ENCODE results near the gene TTC28. TPM values are rescaled to one million over a fixed set of nuclear protein-coding genes. Genes with fewer than 3 reads are reported as not detected.
"Not testable (repeated sequence)": the region's sequence is repeated elsewhere in the genome, so short reads cannot be mapped to it uniquely, and the experiment has no call there.

The TTC28 gene
- polyA plus RNA-seq, 3 donors from 2014 or later = 0.03 to 0.65 TPM; not detected in 1

DNA sequence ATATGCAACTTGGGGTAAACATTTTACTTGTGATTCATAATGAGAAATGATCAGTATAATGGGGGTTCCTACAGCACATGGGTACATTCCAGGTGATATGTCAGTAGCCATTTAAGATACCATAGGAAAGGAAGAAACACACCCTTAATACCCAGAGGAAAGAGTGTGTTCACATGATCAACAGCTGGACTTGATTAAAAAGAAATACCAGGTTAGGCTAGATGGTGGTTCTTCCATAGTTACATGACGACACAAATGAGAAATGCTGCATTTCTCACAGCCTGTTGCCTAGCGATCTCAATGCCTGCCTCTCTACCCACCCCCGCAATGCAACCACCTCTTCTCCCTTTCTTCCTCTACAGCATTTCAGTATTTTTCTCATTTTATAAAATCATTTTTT is 96.8 kb downstream of the TTC28 start:
- DNase-seq = no peak
- H3K4me3 Mint-ChIP-seq = no peak overlapping the region

DNA sequence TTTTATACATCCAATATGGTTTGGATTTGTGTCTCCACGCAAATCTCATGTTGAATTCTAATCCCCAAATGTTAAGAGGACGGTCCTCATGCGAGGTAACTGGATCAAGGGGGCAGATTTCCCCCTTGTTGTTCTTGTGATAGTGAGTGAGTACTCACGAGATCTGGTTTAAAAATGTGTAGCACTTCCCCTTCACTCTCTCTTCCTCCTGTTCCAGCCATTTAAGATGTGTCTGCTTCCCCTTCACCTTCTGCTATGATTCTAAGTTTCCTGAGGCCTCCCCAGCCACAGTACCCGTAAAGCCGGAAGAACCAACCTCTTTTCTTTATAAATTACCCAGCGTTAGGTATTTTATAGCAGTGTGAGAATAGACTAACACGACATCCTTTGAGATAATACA is 98.6 kb downstream of the TTC28 start:
- Mint-ChIP-seq H3K4me1 (no peaks in the 10 kb centered on the region), H3K27me3 (ENCODE audit: low read depth in 3 of 3) (peaks cover 5 to 8% (median 5%) of the 10 kb centered on the region in 3 donors), H3K27ac (no peak overlapping the region), H3K4me3 (no peak overlapping the region), H3K36me3 (no peaks in the 10 kb centered on the region), H3K9me3 (no peaks in the 10 kb centered on the region)
- no peak for DNase-seq

More for the DNA sequence above, 96.8 kb downstream of the TTC28 start:
- no peaks in the 10 kb centered on the region for H3K9me3 Mint-ChIP-seq
- H3K27me3 Mint-ChIP-seq (ENCODE audit: low read depth in 3 of 3) = peaks cover 3 to 6% (median 3%) of the 10 kb centered on the region in 3 donors
- H3K27ac Mint-ChIP-seq = no peak overlapping the region
- no peaks in the 10 kb centered on the region for H3K36me3 Mint-ChIP-seq
- no peaks in the 10 kb centered on the region for H3K4me1 Mint-ChIP-seq

DNA sequence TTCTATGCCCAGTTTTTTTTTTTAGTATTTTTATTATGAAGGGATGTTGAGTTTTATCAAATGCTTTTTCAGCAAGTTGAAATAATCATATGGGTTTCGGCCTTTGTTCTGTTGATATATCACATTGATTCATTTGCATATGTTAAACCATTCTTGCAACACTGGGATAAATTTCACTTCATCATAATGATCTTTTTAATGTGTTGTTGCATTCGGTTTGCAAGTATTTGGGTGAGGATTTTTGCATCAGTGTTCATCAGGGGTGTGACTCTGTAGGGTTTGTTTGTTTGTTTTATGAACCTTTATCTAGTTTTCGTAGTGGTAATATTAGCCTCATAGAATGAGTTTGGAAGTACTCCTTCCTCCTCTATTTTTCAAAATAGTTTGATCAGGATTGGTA is 103.5 kb downstream of the TTC28 start:
- no peaks in the 10 kb centered on the region for H3K36me3 Mint-ChIP-seq
- no peak overlapping the region for H3K27ac Mint-ChIP-seq
- no peak for DNase-seq
- H3K4me3 Mint-ChIP-seq = no peak overlapping the region
- H3K9me3 Mint-ChIP-seq = no peaks in the 10 kb centered on the region
- H3K4me1 Mint-ChIP-seq = no peaks in the 10 kb centered on the region
- H3K27me3 Mint-ChIP-seq (ENCODE audit: low read depth in 3 of 3) = peaks cover 5 to 12% (median 6%) of the 10 kb centered on the region in 3 donors

DNA sequence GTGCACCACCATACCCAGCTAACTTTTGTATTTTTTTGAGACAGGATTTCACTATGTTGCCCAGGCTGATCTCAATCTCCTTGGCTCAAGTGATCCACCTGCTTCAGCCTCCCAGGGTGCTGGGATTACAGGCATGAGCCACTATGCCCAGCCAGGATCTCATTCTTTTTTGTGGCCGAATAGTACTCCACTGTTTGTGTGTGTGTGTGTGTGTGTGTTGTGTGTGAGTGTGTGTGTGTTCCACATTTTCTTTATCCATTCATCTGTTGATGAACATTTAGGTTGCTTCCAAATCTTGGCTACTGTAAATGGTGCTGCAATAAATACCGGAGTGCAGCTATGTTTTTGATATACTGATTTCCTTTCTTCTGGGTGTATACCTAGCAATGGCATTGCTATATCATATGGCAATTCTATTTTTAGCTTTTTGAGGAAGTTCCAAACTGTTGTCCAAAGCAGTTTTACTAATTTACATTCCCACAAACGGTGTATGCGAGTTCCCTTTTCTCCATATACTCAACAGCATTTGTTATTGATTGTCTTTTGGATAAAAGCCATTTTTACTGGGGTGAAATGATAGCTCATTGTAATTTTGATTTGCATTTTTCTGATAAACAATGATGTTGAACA is 105.4 kb downstream of the TTC28 start:
- H3K9me3 Mint-ChIP-seq = no peaks in the 10 kb centered on the region
- no peaks in the 10 kb centered on the region for H3K36me3 Mint-ChIP-seq
- H3K4me1 Mint-ChIP-seq = no peaks in the 10 kb centered on the region
- DNase-seq = no peak
- H3K27ac Mint-ChIP-seq = no peak overlapping the region
- H3K27me3 Mint-ChIP-seq (ENCODE audit: low read depth in 3 of 3) = peaks cover 5 to 12% (median 5%) of the 10 kb centered on the region in 3 donors
- no peak overlapping the region for H3K4me3 Mint-ChIP-seq

DNA sequence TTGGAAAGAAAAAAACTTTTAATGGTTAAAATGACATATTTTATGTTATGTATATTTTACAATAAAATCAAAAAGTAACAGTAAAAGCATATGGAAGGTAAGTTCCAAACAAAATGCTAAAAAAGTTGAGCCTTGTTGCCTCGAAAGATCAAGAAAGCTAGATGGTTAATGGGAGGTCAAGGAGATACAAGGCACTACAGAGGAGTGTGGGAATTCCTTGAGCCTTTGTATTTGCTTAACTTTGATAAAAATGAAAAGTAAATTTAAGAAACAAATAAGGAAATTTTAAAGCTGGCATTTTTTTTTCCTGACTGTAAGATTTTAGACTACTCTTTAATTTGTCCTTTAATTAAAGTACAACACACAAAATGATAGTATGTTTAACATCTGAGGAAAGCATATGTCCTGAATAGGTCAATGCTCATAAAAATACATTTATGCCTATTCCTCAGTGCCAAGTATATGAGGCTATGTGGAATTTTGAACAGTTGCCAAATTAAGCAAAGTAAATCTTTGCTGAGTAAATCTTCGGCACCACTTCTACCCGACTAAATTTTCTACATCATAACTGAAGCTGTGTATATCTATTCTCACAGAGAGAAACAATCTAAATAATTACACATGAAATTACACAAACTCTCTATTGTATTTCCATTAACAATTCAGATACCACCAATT is 108.8 kb downstream of the TTC28 start:
- Mint-ChIP-seq H3K4me1 (no peaks in the 10 kb centered on the region), H3K9me3 (no peaks in the 10 kb centered on the region), H3K4me3 (no peak overlapping the region), H3K36me3 (no peaks in the 10 kb centered on the region), H3K27me3 (ENCODE audit: low read depth in 3 of 3) (peaks cover 2 to 15% (median 11%) of the 10 kb centered on the region in 3 donors), H3K27ac (no peak overlapping the region)
- no peak for DNase-seq

DNA sequence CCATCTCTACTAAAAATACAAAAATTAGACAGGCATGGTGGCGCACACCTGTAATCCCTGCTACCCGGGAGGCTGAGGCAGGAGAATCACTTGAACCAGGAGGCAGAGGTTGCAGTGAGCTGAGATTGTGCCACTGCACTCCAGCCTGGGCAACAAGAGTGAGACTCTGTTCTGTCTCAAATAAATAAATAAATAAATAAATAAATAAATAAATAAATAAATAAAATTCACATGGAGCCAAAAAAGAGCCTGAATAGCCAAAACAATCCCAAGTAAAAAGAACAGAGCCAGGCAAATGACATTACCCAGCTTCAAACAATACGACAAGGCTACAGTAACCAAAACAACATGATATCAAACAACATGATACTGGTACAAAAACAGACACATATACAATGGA is 110.7 kb downstream of the TTC28 start:
- H3K27ac Mint-ChIP-seq, H3K4me3 Mint-ChIP-seq, H3K4me1 Mint-ChIP-seq, H3K36me3 Mint-ChIP-seq, H3K9me3 Mint-ChIP-seq, DNase-seq: not testable (repeated sequence)
- H3K27me3 Mint-ChIP-seq (ENCODE audit: low read depth in 3 of 3) = peaks cover 2 to 11% (median 8%) of the 10 kb centered on the region in 3 donors

DNA sequence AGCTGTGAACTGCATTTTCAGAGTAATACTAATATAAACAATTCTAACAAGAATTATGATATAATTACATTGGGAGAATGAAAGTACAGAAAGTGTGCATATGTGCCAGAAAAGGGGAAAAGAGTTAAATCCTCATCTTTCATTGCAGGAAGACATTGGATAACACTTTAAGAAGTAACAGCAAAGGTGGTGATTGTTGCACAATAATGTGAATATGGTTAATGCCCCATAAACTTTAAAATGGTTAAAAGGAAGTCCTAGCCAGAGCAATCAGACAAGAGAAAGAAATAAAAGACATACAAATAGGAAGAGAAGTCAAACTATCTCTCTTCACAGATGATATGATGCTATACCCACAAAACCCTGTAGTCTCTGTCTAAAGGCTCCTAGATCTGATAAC is 111.5 kb downstream of the TTC28 start:
- no peak overlapping the region for H3K27ac Mint-ChIP-seq
- no peak for DNase-seq
- H3K36me3 Mint-ChIP-seq = no peaks in the 10 kb centered on the region
- H3K4me1 Mint-ChIP-seq = no peaks in the 10 kb centered on the region
- no peak overlapping the region for H3K4me3 Mint-ChIP-seq
- H3K9me3 Mint-ChIP-seq = no peaks in the 10 kb centered on the region
- peaks cover 2 to 11% (median 8%) of the 10 kb centered on the region in 3 donors for H3K27me3 Mint-ChIP-seq (ENCODE audit: low read depth in 3 of 3)

DNA sequence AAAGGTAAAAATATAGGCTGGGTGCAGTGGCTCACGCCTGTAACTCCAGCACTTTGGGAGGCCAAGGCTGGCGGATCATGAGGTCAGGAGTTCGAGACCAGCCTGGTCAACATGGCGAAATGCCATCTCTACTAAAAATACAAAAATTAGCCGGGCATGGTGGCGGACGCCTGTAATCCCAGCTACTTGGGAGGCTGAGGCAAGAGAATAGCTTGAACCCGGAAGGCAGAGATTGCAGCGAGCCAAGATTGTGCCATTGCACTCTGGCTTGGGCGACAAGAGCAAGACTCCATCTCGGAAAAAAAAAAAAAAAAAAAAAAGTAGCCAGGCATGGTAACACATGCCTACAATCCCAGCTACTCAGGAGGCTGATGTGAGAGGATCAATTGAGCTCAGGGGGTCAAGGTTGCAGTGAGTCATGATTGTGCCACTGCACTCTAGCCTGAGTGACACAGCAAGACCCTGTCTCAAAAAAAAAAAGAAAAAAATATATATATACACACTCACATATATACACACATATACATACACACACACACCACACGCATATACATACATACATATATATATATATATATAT is 112.6 kb downstream of the TTC28 start:
- not testable (repeated sequence) for H3K4me1 Mint-ChIP-seq, H3K9me3 Mint-ChIP-seq, H3K36me3 Mint-ChIP-seq, DNase-seq, H3K27ac Mint-ChIP-seq, H3K4me3 Mint-ChIP-seq
- H3K27me3 Mint-ChIP-seq (ENCODE audit: low read depth in 3 of 3) = peaks cover 2 to 11% (median 8%) of the 10 kb centered on the region in 3 donors

DNA sequence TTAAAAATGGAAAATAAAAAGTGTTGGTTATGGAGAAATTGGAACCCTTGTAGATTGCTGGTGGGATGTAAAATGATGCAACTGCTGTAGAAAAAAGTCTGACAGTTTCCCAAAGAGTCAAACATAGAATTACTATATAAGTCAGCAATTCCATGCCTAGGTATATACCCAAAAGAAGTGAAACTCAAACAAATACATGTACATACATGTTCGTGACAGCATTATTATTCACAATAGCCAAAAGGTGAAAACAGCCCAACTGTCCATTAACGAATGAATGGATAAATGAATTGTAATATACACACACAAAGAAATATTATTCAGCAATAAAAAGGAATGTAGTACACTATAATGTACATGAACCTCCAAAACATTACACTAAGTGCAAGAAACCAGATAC is 116.0 kb downstream of the TTC28 start:
- no peak overlapping the region for H3K27ac Mint-ChIP-seq

DNA sequence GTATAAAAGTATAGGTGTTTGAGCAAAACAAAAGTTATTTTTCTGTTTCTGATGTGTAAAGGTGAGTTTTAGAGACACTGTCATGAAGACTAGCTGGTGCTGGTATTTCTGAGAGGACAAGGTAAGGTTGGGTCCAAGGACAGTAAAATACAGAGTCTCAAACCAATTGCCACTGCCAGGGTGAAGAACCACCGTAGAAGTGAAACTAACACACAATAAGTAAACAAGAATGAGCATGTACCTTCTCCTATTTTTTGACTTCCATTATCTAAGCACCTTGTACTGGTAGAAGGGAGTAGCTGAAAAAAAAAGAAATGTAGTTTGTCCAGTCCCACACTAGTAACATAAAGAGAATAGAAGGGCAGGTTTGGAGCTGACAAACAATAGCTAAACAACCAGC is 117.3 kb downstream of the TTC28 start:
- Mint-ChIP-seq H3K27ac (no peak overlapping the region), H3K36me3 (no peaks in the 10 kb centered on the region), H3K4me1 (no peaks in the 10 kb centered on the region), H3K4me3 (no peak overlapping the region), H3K27me3 (ENCODE audit: low read depth in 3 of 3) (peaks cover 2 to 16% (median 9%) of the 10 kb centered on the region in 3 donors), H3K9me3 (no peaks in the 10 kb centered on the region)
- DNase-seq = no peak

More for the DNA sequence above, 116.0 kb downstream of the TTC28 start:
- Mint-ChIP-seq H3K4me3 (no peak overlapping the region), H3K4me1 (no peaks in the 10 kb centered on the region), H3K27me3 (ENCODE audit: low read depth in 3 of 3) (peaks cover 2 to 14% (median 9%) of the 10 kb centered on the region in 3 donors), H3K36me3 (no peaks in the 10 kb centered on the region), H3K9me3 (no peaks in the 10 kb centered on the region)
- no peak for DNase-seq

DNA sequence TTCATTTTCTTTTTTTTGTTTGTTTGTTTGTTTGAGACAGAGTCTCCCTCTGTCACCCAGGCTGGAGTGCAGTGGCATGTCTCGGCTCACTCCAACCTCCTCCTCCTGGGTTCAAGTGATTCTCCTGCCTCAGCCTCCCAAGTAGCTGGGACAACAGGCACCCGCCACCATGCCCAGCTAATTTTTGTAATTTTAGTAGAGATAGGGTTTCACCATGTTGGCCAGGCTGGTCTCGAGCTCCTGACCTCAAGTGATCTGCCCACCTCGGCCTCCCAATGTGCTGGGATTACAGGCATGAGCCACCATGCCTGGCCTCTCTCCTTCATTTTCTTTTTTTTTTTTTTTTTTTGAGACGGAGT is 118.9 kb downstream of the TTC28 start:
- H3K4me1 Mint-ChIP-seq, H3K36me3 Mint-ChIP-seq, H3K9me3 Mint-ChIP-seq, H3K4me3 Mint-ChIP-seq, DNase-seq, H3K27ac Mint-ChIP-seq: not testable (repeated sequence)
- H3K27me3 Mint-ChIP-seq (ENCODE audit: low read depth in 3 of 3) = peaks cover 0 to 14% (median 6%) of the 10 kb centered on the region in 3 donors

DNA sequence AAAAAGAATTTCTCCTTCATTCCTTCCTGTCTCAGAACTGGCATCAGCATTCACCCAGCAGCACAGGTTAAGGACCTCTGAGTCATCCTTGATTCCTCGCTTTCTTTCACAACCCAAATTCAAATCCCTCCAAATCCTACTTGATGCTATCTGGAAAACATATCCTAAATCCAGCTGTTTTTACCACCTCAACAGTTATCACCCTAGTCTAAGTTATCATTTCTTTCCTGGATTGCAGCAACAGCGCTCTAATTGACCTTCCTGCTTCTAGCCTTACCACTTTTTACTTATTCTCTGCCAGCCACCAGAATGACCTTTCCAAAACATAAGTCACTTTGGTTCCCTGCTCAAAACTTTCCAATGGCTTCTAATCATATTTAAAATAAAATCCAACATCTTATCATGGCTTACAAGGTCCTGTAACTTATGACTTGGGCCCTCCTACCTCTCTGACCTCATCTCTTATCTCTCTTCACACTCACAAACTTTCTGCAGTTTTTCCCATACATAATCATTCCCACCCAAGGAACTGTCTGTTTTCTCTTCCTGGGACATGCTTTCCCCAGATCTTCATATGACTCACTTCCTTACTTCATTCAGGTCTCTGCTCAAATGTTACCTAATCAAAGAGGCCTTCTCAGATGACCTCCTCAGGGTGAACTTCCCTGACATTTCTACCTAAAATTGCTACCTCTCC is 119.4 kb downstream of the TTC28 start:
- H3K27me3 Mint-ChIP-seq (ENCODE audit: low read depth in 3 of 3) = peaks cover 0 to 14% (median 6%) of the 10 kb centered on the region in 3 donors
- H3K36me3 Mint-ChIP-seq = no peaks in the 10 kb centered on the region
- DNase-seq = no peak
- H3K9me3 Mint-ChIP-seq = no peaks in the 10 kb centered on the region
- H3K4me1 Mint-ChIP-seq = no peaks in the 10 kb centered on the region
- H3K27ac Mint-ChIP-seq = no peak overlapping the region
- H3K4me3 Mint-ChIP-seq = no peak overlapping the region

DNA sequence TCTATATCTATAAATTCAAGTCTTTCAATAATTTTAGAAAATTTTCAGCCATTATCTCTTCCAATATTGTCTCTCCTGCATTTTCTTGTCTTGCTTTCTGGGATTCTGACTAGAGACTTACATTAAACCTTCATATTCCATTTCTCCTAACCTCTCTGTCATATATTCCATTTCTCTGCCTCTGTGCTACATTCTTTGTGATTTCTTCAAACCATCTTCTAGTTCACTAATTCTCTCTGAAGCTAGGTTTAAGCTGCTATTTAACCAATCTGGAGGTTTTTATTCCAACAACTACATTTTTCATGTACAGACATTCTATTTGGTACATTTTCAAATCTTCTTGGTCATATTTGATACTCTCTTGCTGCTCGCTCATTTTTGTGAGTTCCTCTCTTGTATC is 122.5 kb downstream of the TTC28 start:
- Mint-ChIP-seq H3K27ac (no peak overlapping the region), H3K4me3 (no peak overlapping the region), H3K9me3 (no peaks in the 10 kb centered on the region), H3K27me3 (ENCODE audit: low read depth in 3 of 3) (peaks cover 0 to 16% (median 6%) of the 10 kb centered on the region in 3 donors), H3K36me3 (no peaks in the 10 kb centered on the region), H3K4me1 (no peaks in the 10 kb centered on the region)
- no peak for DNase-seq
